Loucy (cell line): Measurements from ENCODE around the gene CIB2.

Source experiments
- CTCF ChIP-seq: fragments of 200-600 bp; sonication (generic); conservative IDR thresholded peaks from 2 replicates; pipeline ENCODE4 v1.5.1; 2014; ENCODE audit warnings: mild to moderate bottlenecking, antibody characterized with exemption, low read length
- EZH2phosphoT487 ChIP-seq: fragments of 200-600 bp; IDR thresholded peaks from 2 replicates; pipeline ENCODE4 v1.6.1; 2018; ENCODE audit warnings: antibody characterized with exemption, mild to moderate bottlenecking, moderate library complexity, borderline replicate concordance

GRCh38 chr15:78179286-78179840 lies 48.1 kb upstream of the CIB2 start:
- TF ChIP-seq CTCF, result no peak
- TF ChIP-seq EZH2phosphoT487, result no peak
